ENCODE results near the gene TSR1. TPM values are rescaled to one million over a fixed set of nuclear protein-coding genes. Genes with fewer than 3 reads are reported as not detected.
A peak's percentile ranks its signal among the peaks of the same experiment; 100 is the strongest.

The TSR1 gene
- total RNA-seq, 1 experiment from 2014 or later, result 30.9 TPM

DNA sequence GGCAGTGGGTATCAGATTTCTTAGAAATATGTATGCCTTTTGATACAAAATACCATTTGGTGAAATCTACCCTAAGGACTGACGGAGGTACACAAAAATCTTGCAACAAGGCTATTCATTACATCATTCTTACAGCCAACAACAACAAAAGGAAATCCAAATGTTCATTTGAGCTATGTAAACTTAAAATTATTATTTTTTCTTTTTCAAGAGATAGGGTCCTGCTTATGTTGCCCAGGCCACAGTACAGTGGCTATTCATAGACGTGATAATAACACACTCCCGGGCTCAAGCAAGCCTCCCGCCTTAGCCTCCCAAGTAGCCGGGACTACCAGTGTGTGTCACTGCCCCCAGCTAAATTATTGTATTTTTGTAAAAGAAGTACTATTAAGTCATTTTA is 23.5 kb downstream of the TSR1 start:
- Histone ChIP-seq H3K9me3 (no peaks in the 10 kb centered on the region), H3K36me3 (no peaks in the 10 kb centered on the region; the same call in 1 of the 2 replicates), H3K4me3 (no peak overlapping the region), H3K27me3 (no peaks in the 10 kb centered on the region)
- DNase-seq, result no peak

DNA sequence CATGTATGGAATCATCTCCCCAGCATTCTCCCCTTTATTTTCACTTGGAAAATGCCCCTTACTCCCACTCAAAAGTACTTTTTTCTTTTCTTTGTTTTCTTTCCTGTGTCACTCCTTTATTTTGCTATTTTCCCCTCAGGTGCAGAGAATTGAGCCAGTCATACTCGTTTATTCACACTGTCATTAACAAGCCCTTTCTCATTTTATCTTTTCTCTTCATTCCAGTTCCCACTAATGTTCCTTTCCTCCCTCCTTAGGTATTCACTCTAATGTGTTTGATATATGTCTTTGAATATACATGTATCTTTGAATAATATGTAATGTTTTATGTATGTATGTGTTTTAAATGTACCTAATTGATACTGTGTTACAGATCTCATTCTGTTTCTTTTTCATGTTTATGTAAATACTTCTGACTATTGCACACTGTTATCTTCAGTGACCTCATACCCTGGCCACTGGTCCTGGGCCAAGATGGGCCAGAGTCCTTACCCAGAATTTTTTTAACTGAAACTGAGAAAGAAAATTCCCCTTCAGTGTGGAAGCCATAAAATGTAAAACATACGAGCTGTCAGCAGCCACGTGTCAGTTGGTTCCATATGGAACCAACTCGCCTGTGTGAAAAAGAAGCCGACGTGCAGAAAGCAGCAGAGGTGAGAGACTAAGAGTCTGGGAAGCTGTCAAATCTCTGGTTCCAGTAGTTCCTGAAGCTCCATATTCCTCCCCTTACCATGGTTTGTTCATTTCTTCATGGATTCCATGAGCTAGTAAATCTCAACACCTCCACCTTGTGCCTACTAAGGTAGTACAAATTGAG is 26.7 kb downstream of the TSR1 start:
- peak; percentile 9 for DNase-seq
- H3K27me3 ChIP-seq, result no peaks in the 10 kb centered on the region
- no peak overlapping the region for H3K4me3 ChIP-seq
- no peaks in the 10 kb centered on the region for H3K9me3 ChIP-seq
- no peaks in the 10 kb centered on the region; the same call in 1 of the 2 replicates for H3K36me3 ChIP-seq

DNA sequence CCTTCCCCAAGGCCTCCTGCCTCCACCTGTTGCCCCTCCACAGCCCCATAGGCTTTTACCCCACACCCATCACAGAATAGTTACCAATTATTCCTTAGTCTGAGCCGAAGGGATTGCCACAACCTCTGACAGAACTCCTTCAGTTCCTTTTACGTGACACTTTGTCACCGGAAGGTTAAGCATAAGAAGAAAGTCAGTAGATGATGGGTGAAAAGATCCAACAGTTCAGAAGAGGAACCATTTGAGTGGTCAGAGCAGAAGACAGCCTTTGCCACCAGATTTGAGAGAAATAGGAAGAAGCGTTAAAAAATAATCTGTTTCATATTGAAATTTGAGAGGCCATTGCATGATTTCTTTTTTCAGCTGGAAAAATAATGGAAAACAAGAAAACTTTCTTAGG is 31.3 kb downstream of the TSR1 start:
- no peak for DNase-seq
- H3K36me3 ChIP-seq, result no peaks in the 10 kb centered on the region; the same call in 1 of the 2 replicates
- H3K27me3 ChIP-seq, result no peaks in the 10 kb centered on the region
- H3K4me3 ChIP-seq, result no peak overlapping the region
- no peaks in the 10 kb centered on the region for H3K9me3 ChIP-seq

DNA sequence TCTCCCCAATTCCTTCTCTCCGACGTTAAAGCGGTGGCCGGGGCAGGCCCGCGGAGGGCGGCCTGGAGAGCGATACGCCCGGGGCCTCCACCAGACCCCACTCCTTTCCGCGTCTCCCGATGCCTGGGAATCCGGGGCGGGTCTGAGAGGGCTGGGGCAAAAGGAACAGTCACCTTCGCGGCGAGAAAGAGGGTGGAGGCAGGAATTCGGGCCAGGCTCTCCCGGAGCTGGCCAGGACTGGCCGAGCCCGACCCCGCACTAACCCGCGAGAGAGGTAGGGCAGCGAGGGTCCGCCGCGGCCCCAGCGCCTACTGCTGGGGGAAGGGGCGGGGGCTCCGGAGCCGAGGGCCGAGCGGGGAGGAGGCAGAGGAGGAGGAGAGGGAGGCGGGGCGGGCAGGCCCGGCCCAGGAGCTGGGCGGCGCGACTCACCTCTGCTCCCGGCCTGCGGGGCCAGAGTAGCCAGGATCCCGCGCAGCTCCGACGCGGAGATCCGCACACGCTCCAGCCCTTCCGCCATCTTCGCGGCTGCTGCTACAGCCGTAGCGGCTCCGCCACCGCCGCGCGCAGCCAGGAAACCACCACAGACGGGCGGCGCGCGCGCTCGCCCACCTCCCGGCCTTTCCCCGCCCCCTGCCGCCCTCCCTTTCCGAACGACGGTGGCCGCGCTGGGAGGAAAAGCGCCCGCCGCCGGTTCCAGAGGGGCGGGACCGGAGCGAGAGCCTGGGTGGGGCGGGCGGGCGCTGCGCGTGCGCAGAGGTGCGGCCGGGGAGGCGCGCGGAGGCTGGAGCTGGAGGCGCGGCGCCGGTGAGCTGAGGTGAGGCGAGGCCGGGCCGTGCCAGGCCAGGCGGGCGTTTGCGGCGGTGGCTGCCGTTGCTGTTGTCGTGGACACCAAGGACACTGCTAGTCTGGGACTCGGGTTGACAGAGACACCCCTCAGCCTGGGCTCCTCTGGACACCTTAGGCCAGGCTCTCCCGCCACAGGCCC is 32.8 kb downstream of the TSR1 start, which contains the start of the genes SMG6 and SRR:
TSS of gene SMG6 (minus strand) at position 582 of the 985 bp plus-strand sequence. CDS start at position 517, 65 bp downstream.
TSS of gene SRR (plus strand) at position 747 of the 985 bp plus-strand sequence. CDS start 11,611 bp downstream, outside the sequence.
- DNase-seq, result peak; percentile 83
- H3K4me3 ChIP-seq, result peak within 1 kb of the TSS; percentile 58
- peaks cover 2% of the 10 kb centered on the region; the same call in 1 of the 2 replicates for H3K36me3 ChIP-seq
- no peaks in the 10 kb centered on the region for H3K9me3 ChIP-seq
- H3K27me3 ChIP-seq, result no peaks in the 10 kb centered on the region

DNA sequence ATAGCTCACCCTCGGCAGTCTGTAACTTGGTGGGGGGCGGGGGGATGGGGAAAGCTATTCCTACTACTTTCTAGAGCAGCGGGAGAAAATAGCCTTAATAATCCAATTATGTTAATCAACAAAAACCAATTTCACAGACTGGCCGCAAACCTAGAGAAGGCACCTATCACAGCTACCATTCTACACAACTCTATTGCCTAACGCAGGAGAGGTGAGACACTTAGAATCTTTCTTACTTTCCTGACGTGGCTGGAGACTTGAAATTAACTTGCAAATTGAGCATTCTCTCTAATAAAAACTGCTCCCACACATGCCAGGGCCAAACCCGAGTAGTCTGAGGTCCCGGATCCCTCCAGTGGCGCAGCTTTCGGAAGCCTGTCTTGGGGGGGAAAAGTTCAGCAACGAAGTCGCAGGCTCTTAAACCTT is 33.5 kb downstream of the TSR1 start:
- H3K27me3 ChIP-seq, result no peaks in the 10 kb centered on the region
- peaks cover 2% of the 10 kb centered on the region; the same call in 1 of the 2 replicates for H3K36me3 ChIP-seq
- no peaks in the 10 kb centered on the region for H3K9me3 ChIP-seq
- no peak for DNase-seq
- peak overlapping the region; percentile 58 for H3K4me3 ChIP-seq

DNA sequence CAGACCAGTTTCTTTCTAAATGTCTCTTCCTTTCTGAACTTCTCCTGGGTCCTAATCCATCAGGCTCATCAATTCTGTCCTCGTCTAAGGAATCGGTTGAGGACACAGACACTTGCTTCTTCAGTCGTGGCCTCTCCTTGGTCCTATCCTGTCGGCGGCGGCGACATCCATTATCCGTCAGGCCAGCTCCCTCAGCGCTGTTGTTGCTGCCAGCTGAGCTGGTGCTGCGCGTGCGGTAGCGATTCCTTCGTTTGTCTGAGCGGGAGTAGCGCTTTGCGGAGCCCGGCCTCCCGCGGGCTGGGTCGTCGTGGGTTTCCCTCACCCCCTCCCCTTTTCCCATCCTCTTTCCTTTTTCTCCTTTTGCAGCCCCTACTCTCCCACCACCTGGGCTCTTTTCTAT is 36.5 kb downstream of the TSR1 start:
- 0 out of 2 replicates have a peak, but pooled peaks cover 2% of the 10 kb centered on the region for H3K36me3 ChIP-seq
- no peak for DNase-seq
- H3K27me3 ChIP-seq, result no peaks in the 10 kb centered on the region
- no peaks in the 10 kb centered on the region for H3K9me3 ChIP-seq
- H3K4me3 ChIP-seq, result no peak overlapping the region

DNA sequence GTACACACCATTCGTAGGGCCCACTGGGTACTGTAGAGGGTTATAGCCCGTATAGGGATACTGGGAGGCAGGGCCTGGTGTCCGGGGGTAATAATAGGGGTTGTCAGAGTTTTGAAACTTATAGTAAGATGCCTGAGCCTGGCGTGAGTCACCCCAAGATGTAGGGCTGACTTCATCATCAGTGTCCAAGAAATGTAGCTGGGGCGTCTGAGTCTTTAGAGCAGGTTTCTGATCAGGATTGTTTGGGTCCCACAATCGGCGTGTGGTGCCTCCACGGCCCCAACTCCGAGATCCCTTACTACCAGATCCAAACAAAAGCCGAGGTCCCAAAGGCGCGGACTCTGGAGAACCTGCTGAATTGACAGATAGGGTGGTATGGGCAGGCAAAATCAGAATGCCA is 37.1 kb downstream of the TSR1 start:
- no peak overlapping the region for H3K4me3 ChIP-seq
- H3K36me3 ChIP-seq, result 0 out of 2 replicates have a peak, but pooled peaks cover 2% of the 10 kb centered on the region
- no peak for DNase-seq
- H3K9me3 ChIP-seq, result no peaks in the 10 kb centered on the region
- H3K27me3 ChIP-seq, result no peaks in the 10 kb centered on the region

DNA sequence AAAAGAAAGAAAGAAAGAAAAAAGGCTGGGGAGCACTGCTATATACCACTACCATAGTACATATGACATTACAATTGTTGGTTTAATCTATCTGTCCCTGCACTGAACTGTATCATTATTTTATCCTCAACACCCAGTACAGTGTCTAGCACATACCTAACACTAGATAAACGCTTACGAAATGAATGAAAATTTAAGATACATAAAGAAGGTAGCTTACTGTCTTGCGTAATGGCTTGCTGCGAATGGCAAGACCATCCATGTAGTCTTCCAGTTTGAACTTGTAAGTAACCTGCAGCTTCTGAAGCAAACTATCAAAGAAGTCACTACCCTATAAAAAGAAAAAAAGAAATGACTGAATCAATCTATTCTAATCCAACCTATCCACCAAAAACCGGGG is 39.2 kb downstream of the TSR1 start:
- no peaks in the 10 kb centered on the region for H3K27me3 ChIP-seq
- no peaks in the 10 kb centered on the region for H3K9me3 ChIP-seq
- H3K36me3 ChIP-seq, result peaks cover 4% of the 10 kb centered on the region; the same call in 1 of the 2 replicates
- no peak overlapping the region for H3K4me3 ChIP-seq
- DNase-seq, result no peak

DNA sequence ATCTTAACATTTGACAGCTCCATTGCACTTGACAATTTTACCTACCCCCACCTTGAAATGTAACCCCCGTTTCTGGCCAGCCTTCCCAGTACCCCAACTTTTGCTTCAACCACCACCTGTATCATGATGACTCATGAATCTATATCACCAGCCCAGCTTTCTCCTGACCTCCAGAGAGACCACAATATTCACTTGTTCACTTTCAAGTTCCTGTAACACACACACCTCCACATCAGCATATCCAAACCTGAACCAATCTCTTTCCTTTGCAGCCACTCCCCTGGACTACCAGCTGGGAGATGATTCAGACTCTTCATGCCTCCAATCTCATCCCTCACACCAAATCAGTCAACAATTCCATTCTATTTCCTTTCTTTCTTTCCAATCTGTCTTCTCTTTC is 40.7 kb downstream of the TSR1 start:
- no peaks in the 10 kb centered on the region for H3K27me3 ChIP-seq
- DNase-seq, result no peak
- H3K9me3 ChIP-seq, result no peaks in the 10 kb centered on the region
- H3K4me3 ChIP-seq, result no peak overlapping the region
- peaks cover 4% of the 10 kb centered on the region; the same call in 1 of the 2 replicates for H3K36me3 ChIP-seq

DNA sequence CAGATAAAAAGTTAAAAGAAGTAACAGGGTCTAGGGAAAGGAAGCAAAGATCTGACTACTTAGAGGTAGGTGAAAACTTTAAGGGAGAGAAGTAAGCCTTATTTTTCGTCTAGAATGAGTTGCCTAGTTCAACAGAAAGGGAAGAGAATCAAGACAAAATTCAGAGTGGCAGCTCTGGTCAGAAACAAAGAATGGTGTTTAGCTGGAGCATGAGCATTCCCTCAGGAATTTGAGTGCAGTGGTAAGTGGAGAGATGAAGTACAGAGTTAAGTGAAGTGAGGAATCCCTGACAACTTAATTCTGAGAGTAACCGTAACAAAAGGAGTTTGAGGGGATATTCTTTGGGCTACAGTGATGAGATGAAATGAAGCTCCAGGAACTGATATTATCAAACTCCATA is 44.2 kb downstream of the TSR1 start:
- H3K36me3 ChIP-seq, result peaks cover 7% of the 10 kb centered on the region; the same call in 1 of the 2 replicates
- no peak overlapping the region for H3K4me3 ChIP-seq
- DNase-seq, result no peak
- H3K27me3 ChIP-seq, result no peaks in the 10 kb centered on the region
- no peaks in the 10 kb centered on the region for H3K9me3 ChIP-seq

DNA sequence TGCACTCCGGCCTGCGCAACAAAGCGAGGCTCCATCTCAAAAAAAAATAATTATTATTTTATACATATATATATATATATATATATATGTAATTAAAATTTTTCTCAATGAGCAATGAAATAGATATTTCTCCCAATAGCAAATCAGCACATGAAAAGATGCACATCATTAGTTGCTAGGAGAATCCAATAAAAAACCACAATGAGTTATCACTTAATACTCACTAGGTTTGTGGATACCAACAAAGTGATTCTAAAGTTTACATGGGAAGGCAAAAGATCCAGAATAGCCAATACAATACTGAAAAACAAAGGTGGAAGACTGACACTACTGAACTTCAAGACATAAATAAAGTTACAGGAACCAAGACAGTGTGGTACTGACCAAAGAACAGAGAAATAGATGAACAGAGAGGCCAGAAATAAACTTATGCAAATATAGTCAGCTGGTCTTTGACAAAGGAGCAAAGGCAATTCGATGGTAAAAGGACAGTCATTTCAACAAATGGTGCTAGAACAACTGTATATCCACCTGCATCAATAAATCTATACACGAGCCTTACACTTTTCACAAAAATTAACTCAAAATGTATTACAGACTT is 46.3 kb downstream of the TSR1 start:
- H3K36me3 ChIP-seq, result peaks cover 7% of the 10 kb centered on the region; the same call in 1 of the 2 replicates

DNA sequence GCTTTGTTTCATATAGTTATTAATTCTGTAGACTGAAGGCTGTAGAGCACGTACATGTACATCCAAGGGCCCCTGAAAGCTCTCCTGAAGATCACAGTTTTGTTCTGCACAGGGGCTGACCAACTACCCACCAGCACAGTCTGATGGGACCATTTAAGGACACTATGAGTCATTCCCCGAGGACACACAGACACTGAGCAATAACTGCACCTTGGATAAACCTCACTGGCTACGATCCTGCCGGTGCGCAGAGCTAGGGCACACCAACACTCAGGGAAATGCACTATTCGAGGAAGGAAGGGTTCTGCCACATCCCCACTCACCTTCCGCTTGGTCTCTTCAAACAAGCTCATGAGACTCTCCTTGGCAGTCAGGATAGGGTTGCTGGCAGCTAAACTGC is 53.0 kb downstream of the TSR1 start:
- no peaks in the 10 kb centered on the region for H3K9me3 ChIP-seq
- no peaks in the 10 kb centered on the region for H3K27me3 ChIP-seq
- peaks cover 13% of the 10 kb centered on the region for H3K36me3 ChIP-seq
- H3K4me3 ChIP-seq, result no peak overlapping the region
- DNase-seq, result no peak

More for the DNA sequence above, 46.3 kb downstream of the TSR1 start:
- no peak for DNase-seq
- Histone ChIP-seq H3K4me3 (no peak overlapping the region), H3K9me3 (no peaks in the 10 kb centered on the region), H3K27me3 (no peaks in the 10 kb centered on the region)

DNA sequence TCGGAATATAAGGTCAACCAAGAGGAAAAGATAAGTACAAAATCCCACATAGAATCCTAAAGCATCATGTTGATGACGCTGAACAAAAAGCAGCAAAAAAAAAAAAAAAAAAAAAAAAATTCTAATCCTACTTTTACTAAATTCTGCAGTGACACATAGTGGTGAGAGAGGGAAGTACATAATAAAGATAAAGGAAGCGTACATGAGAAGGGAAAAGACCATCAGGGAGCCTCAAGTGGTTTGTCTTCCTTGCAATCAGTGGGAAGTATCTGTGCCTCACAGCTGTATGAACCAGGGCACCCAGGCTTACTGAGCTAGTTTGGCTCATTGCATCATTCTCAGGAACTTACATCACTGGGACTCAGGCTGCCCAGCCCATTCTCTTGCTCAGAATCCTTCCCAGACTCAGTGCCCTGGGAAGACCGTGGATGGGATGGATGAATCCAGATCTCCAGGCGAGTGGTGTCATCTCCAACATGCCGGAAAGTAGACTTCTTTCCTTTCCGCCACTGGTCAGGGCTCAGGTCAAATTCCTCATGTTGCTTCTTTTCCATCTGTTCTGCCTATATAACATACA is 53.9 kb downstream of the TSR1 start:
- Histone ChIP-seq H3K9me3 (no peaks in the 10 kb centered on the region), H3K4me3 (no peak overlapping the region), H3K27me3 (no peaks in the 10 kb centered on the region), H3K36me3 (peaks cover 13% of the 10 kb centered on the region)
- no peak for DNase-seq

DNA sequence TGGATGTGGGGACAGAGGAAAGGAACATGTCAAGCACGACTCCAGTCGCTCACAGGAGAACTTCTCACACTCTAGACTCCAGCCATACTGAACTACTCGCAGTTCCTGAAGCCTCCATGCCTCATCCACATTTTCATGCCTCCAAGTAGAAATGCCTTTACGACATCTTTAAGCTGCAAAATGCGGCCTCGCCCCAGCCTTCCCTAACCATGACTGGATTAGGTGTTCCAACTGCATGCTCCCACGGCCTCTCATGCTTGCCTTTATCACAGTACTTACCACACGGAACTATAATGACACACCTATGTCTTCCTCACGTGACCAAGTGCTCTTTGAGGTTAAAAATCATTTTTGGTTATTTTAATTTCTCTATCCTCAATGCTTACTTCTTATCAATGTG is 56.5 kb downstream of the TSR1 start:
- no peaks in the 10 kb centered on the region for H3K27me3 ChIP-seq
- H3K36me3 ChIP-seq, result peaks cover 13% of the 10 kb centered on the region

DNA sequence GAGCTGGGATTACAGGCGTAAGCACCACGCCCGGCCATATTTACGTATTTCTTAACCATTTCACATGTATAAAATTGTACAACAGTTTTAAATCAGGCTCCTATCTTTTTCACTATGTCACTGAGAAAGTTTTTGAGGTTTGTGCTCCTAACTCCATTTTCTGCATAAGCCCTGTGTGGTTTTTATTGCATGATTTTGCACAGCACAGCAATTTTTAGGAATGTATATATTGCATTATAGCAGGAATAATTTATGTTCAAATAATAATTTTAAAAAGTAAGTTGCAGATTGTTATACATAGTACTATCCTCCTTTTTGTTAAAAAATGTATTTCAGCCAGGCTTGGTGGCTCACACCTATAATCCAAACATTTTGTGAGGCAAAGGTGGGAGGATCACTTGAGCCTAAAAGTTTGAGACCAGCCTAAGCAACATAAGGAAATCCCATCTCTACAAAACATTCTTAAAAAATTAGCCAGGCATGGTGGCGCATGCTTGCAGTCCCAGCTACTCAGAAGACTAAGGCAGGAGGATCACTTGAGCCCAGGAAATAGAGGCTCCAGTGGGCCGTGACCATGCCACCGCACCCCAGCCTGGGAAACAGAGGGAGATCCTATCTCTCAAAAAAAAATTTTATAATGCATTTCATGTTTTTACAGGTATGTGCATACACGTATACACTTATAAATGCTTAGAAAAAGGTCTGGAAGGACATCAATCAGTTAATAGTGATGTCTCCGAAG is 58.7 kb downstream of the TSR1 start:
- H3K4me3 ChIP-seq, result no peak overlapping the region
- no peaks in the 10 kb centered on the region for H3K27me3 ChIP-seq
- no peak for DNase-seq
- peaks cover 13% of the 10 kb centered on the region for H3K36me3 ChIP-seq
- no peaks in the 10 kb centered on the region for H3K9me3 ChIP-seq

More for the DNA sequence above, 56.5 kb downstream of the TSR1 start:
- Histone ChIP-seq H3K9me3 (no peaks in the 10 kb centered on the region), H3K4me3 (no peak overlapping the region)
- DNase-seq, result no peak
